IMR-90 (cell line): ENCODE measurements around the gene RND3. TPM values are rescaled to one million over a fixed set of nuclear protein-coding genes. Genes with fewer than 3 reads are reported as not detected.

Source experiments
- ATAC-seq: fragments of 200-7000 bp; cut with Tn5 transposase; 2 replicates; pipeline ENCODE4 v1.9.1; 2020; ENCODE audit warnings: low read depth, mild to moderate bottlenecking, moderate library complexity
- BruUV-seq: library from RNA; stranded (reverse); fragments of 400-500 nt; replicated peaks from 2 replicates; lab custom pipeline; 2021; lab: Mats Ljungman, UMichigan
- CTCF ChIA-PET: fragments of 300-600 bp; formaldehyde crosslinking; extraction: SDS; loops from one replicate; lab custom pipeline; 2021; ENCODE audit warnings: antibody characterized with exemption; lab: Yijun Ruan, JAX
- POLR2A ChIA-PET: fragments of 300-600 bp; sonication (Branson Sonifier 250); formaldehyde crosslinking; loops from one replicate; lab custom pipeline; 2022; ENCODE audit warnings: antibody characterized with exemption; ENCODE audit not compliant: unreplicated experiment; lab: Charles Lee
- DNase-seq: peaks from one replicate; pipeline ENCODE4 v3.0.0; 2013
- H2AFZ ChIP-seq: replicated peaks from 2 replicates; pipeline ENCODE3; 2013; ENCODE audit warnings: low read length, mild to moderate bottlenecking; ENCODE audit not compliant: poor library complexity
- H2AK5ac ChIP-seq: 2 replicates; pipeline ENCODE4 v1.6.1; 2013; ENCODE audit warnings: low read depth, low read length, inconsistent platforms
- H2AK9ac ChIP-seq: replicated peaks from 2 replicates; pipeline ENCODE3; 2013; ENCODE audit warnings: mild to moderate bottlenecking, low read depth, low read length, moderate library complexity; ENCODE audit not compliant: poor library complexity
- H2BK120ac ChIP-seq: 2 replicates; pipeline ENCODE4 v1.6.1; 2013; ENCODE audit warnings: low read depth, low read length, inconsistent platforms
- H2BK15ac ChIP-seq: 3 replicates; pipeline ENCODE4 v1.6.1; 2013; ENCODE audit warnings: low read depth, low read length, inconsistent platforms
- H2BK20ac ChIP-seq: 2 replicates; pipeline ENCODE4 v1.6.1; 2013; ENCODE audit warnings: low read depth, mild to moderate bottlenecking, inconsistent platforms, low read length, moderate library complexity
- H2BK5ac ChIP-seq: 2 replicates; pipeline ENCODE4 v1.6.1; 2013; ENCODE audit warnings: mild to moderate bottlenecking, low read depth, low read length, inconsistent platforms; ENCODE audit not compliant: poor library complexity, severe bottlenecking
- H3K14ac ChIP-seq: replicated peaks from 2 replicates; pipeline ENCODE4 v1.6.1; 2013; ENCODE audit warnings: low read depth, low read length, inconsistent platforms
- H3K18ac ChIP-seq: 2 replicates; pipeline ENCODE4 v1.6.1; 2013; ENCODE audit warnings: low read depth, low read length, control low read depth
- H3K23ac ChIP-seq: 2 replicates; pipeline ENCODE4 v1.6.1; 2013; ENCODE audit warnings: low read depth, low read length, inconsistent platforms
- H3K27ac ChIP-seq: 2 replicates; pipeline ENCODE4 v1.5.1; 2013; ENCODE audit warnings: mild to moderate bottlenecking, control low read depth, low read length; ENCODE audit not compliant: insufficient read depth
- H3K27me3 ChIP-seq: 2 replicates; pipeline ENCODE4 v1.6.1; 2013; ENCODE audit warnings: low read length; ENCODE audit not compliant: control insufficient read depth, insufficient read depth
- H3K36me3 ChIP-seq: 2 replicates; pipeline ENCODE4 v1.6.1; 2013; ENCODE audit warnings: low read length, mixed read lengths; ENCODE audit not compliant: control insufficient read depth, insufficient read depth
- H3K4ac ChIP-seq: 2 replicates; pipeline ENCODE4 v1.6.1; 2013; ENCODE audit warnings: low read depth, low read length, inconsistent platforms
- H3K4me1 ChIP-seq: 2 replicates; pipeline ENCODE4 v1.6.1; 2013; ENCODE audit warnings: low read length, mixed read lengths; ENCODE audit not compliant: control insufficient read depth, insufficient read depth
- H3K4me2 ChIP-seq: 2 replicates; pipeline ENCODE4 v1.6.1; 2013; ENCODE audit warnings: low read depth, mild to moderate bottlenecking, control low read depth, low read length, moderate library complexity
- H3K4me3 ChIP-seq: 2 replicates; pipeline ENCODE4 v1.5.1; 2013; ENCODE audit warnings: low read depth, mild to moderate bottlenecking, control low read depth, low read length, moderate library complexity; ENCODE audit not compliant: insufficient read depth
- H3K56ac ChIP-seq: 2 replicates; pipeline ENCODE4 v1.6.1; 2013; ENCODE audit warnings: low read length, inconsistent platforms; ENCODE audit not compliant: insufficient read depth; ENCODE audit errors: extremely low read depth
- H3K79me1 ChIP-seq, 2 experiments: 2 replicates each; pipeline ENCODE4 v1.6.1; 2013; ENCODE audit warnings: low read length in 2 of 2, inconsistent platforms in 1 of 2, low read depth in 1 of 2
- H3K9ac ChIP-seq: 2 replicates; pipeline ENCODE4 v1.6.1; 2013; ENCODE audit warnings: low read depth, low read length, control low read depth
- H3K9me1 ChIP-seq: 2 replicates; pipeline ENCODE4 v1.6.1; 2013; ENCODE audit warnings: low read length, inconsistent platforms; ENCODE audit not compliant: insufficient read depth
- H3K9me3 ChIP-seq: 2 replicates; pipeline ENCODE4 v1.6.1; 2013; ENCODE audit warnings: low read length; ENCODE audit not compliant: control insufficient read depth, insufficient read depth
- H4K20me1 ChIP-seq: 2 replicates; pipeline ENCODE4 v1.6.1; 2013; ENCODE audit warnings: low read length, inconsistent platforms; ENCODE audit not compliant: insufficient read depth
- H4K5ac ChIP-seq: 2 replicates; pipeline ENCODE4 v1.6.1; 2013; ENCODE audit warnings: mild to moderate bottlenecking, low read depth, low read length, control low read depth
- H4K8ac ChIP-seq, 2 experiments: 2 replicates each; pipeline ENCODE4 v1.6.1; 2013; ENCODE audit warnings: low read depth in 2 of 2, low read length in 2 of 2, control low read depth in 1 of 2, inconsistent platforms in 1 of 2
- H4K91ac ChIP-seq: 2 replicates; pipeline ENCODE4 v1.6.1; 2013; ENCODE audit warnings: low read depth, low read length, inconsistent platforms; ENCODE audit not compliant: insufficient read depth
- BHLHE40 ChIP-seq: fragments of 150-350 bp; IDR thresholded peaks from 2 replicates; pipeline ENCODE4 v1.6.1; 2016; ENCODE audit warnings: mild to moderate bottlenecking, low read depth, low read length
- CEBPB ChIP-seq: IDR thresholded peaks from 2 replicates; pipeline ENCODE4 v1.6.1; 2012; ENCODE audit warnings: low read depth, low read length, improper control_type of control experiment
- CHD1 ChIP-seq: IDR thresholded peaks from 2 replicates; pipeline ENCODE4 v1.6.1; 2012; ENCODE audit warnings: low read depth, low read length, improper control_type of control experiment
- CTCF ChIP-seq: conservative IDR thresholded peaks from 2 replicates; pipeline ENCODE4 v1.5.1; 2012; ENCODE audit warnings: mild to moderate bottlenecking, low read depth, low read length, improper control_type of control experiment
- ELK1 ChIP-seq: fragments of 150-350 bp; IDR thresholded peaks from 2 replicates; pipeline ENCODE4 v1.6.1; 2016; ENCODE audit warnings: low read depth, mild to moderate bottlenecking, low read length, moderate library complexity, borderline replicate concordance
- FOS ChIP-seq: fragments of 150-350 bp; IDR thresholded peaks from 2 replicates; pipeline ENCODE4 v1.6.1; 2016; ENCODE audit warnings: low read depth, low read length
- MAFK ChIP-seq: IDR thresholded peaks from 2 replicates; pipeline ENCODE4 v1.6.1; 2012; ENCODE audit warnings: low read depth, low read length, improper control_type of control experiment
- MAZ ChIP-seq: IDR thresholded peaks from 2 replicates; pipeline ENCODE4 v1.6.1; 2012; ENCODE audit warnings: low read depth, mild to moderate bottlenecking, low read length, improper control_type of control experiment, moderate library complexity, borderline replicate concordance
- MXI1 ChIP-seq: IDR thresholded peaks from 2 replicates; pipeline ENCODE4 v1.6.1; 2012; ENCODE audit warnings: low read depth, mild to moderate bottlenecking, low read length, moderate library complexity, borderline replicate concordance
- NFE2L2 ChIP-seq: fragments of 150-350 bp; IDR thresholded peaks from 2 replicates; pipeline ENCODE4 v1.6.1; 2016; ENCODE audit warnings: low read depth, mild to moderate bottlenecking, low read length
- POLR2A ChIP-seq: IDR thresholded peaks from 2 replicates; pipeline ENCODE4 v1.6.1; 2012; ENCODE audit warnings: mild to moderate bottlenecking, low read depth, low read length
- RAD21 ChIP-seq: IDR thresholded peaks from 2 replicates; pipeline ENCODE4 v1.6.1; 2012; ENCODE audit warnings: low read length, improper control_type of control experiment
- RCOR1 ChIP-seq: IDR thresholded peaks from 2 replicates; pipeline ENCODE4 v1.6.1; 2012; ENCODE audit warnings: mild to moderate bottlenecking, low read length, improper control_type of control experiment; ENCODE audit not compliant: insufficient replicate concordance
- RFX5 ChIP-seq: IDR thresholded peaks from 2 replicates; pipeline ENCODE4 v1.8.0; 2012; ENCODE audit warnings: low read depth, mild to moderate bottlenecking, low read length, moderate library complexity
- SMC3 ChIP-seq: fragments of 150-350 bp; IDR thresholded peaks from 2 replicates; pipeline ENCODE4 v1.6.1; 2016; ENCODE audit warnings: low read depth, mild to moderate bottlenecking, antibody characterized with exemption, low read length, moderate library complexity
- USF2 ChIP-seq: fragments of 150-350 bp; IDR thresholded peaks from 2 replicates; pipeline ENCODE4 v1.6.1; 2017; ENCODE audit warnings: mild to moderate bottlenecking, antibody characterized with exemption, low read length, low read depth
- WGBS, 2 experiments: methylation state at CpG; one replicate each; pipeline versions ENCODE4 v1.1.5 to v1.1.7; 2013; ENCODE audit warnings: missing lambda C conversion rate in 2 of 2; ENCODE audit not compliant: insufficient read length in 1 of 2; ENCODE audit errors: extremely low coverage in 2 of 2; 5-methylcytosine and 5-hydroxymethylcytosine counted together
- dilution Hi-C: fragments of 300-500 bp; cut with HindIII; formaldehyde crosslinking; loops from one replicate; pipeline ENCODE4 v1.14.3; 2018; ENCODE audit warnings: low sequenced_read_pairs; ENCODE audit not compliant: unreplicated experiment
- in situ Hi-C: fragments of 300-500 bp; cut with MboI; formaldehyde crosslinking; loops from 3 replicates; pipeline ENCODE4 v1.14.3; 2019; ENCODE audit warnings: low sequenced_read_pairs, inconsistent platforms, mixed read lengths
- intact Hi-C: fragments of 100-400 bp; cut with micrococcal nuclease; formaldehyde crosslinking; loops from 2 replicates; pipeline ENCODE4 v1.10.0; 2022
- polyA plus RNA-seq, 3 experiments: library from polyadenylated mRNA; depleted of rRNA; stranded (reverse); fragments of >200 nt; gene quantifications; 2 replicates each; pipeline ENCODE4 v1.2.3, GENCODE V29; 2012; ENCODE audit warnings: low replicate concordance in 1 of 3
- total RNA-seq: library from RNA; depleted of rRNA; stranded (reverse); fragments of >200 nt; gene quantifications from 2 replicates; pipeline ENCODE4 v1.2.3, GENCODE V29; 2012

The RND3 gene
- total and polyA plus RNA-seq, 2 of the 4 experiments (the other 2 are of a cell fraction): 111 to 449 TPM

- DNase-seq: peak; percentile 20
- in situ Hi-C loops: loop anchor here (5.0 to 25.0 kb wide), 3 partner anchors 336 to 876 kb away; no protein-coding TSS in a partner anchor
Observed at GRCh38 chr2:150473767-150474166, 13.7 kb downstream of the RND3 start.

More at GRCh38 chr2:150473767-150474166, 13.7 kb downstream of the RND3 start:
- Histone ChIP-seq H2BK5ac (peak overlapping the region; percentile 90), H3K79me1 (peaks cover 6 to 51% of the 10 kb centered on the region in 2 experiments; a peak in 3 of 4 replicates), H4K20me1 (peaks cover 99% of the 10 kb centered on the region), H2AK9ac (peak overlapping the region; percentile 11), H3K56ac (no peak overlapping the region), H2AFZ (peak overlapping the region; percentile 2), H4K5ac (0 out of 2 replicates have a peak overlapping the region, but pooled peaks have one; percentile 30), H3K4me1 (peaks cover 16% of the 10 kb centered on the region), H3K9me3 (no peaks in the 10 kb centered on the region), H4K8ac (peak overlapping the region in 1 of 2 experiments; percentile 78; a peak in 2 of 4 replicates), H3K23ac (peak overlapping the region; percentile 86), H3K9ac (peak overlapping the region; percentile 65), H4K91ac (no peak overlapping the region), H3K27ac (peak overlapping the region; percentile 90), H3K36me3 (peaks cover 63% of the 10 kb centered on the region), H2BK120ac (peak overlapping the region; percentile 45; the same call in 1 of the 2 replicates), H3K9me1 (peaks cover 24% of the 10 kb centered on the region), H3K14ac (peak overlapping the region; percentile 74), H2BK20ac (peak overlapping the region; percentile 41; the same call in 1 of the 2 replicates), H2AK5ac (peak overlapping the region; percentile 3; the same call in 1 of the 2 replicates), H2BK15ac (no peak overlapping the region), H3K4me2 (peak overlapping the region; percentile 22), H3K4ac (peak overlapping the region; percentile 81), H3K18ac (no peak overlapping the region), H3K4me3 (no peak overlapping the region), H3K27me3 (no peaks in the 10 kb centered on the region)
- intact Hi-C loops: no loop called here
- WGBS, 2 experiments: no CpG with 5 or more reads among the region's 3 CpGs
- no peak for ATAC-seq
- POLR2A ChIA-PET: interaction anchor here (1.3 kb wide), 1 partner anchor 11 kb away, joined by 6 read pairs; no protein-coding TSS in a partner anchor
- dilution Hi-C loops: no loop called here
- no TSS peak for BruUV-seq
- CTCF ChIA-PET: interaction anchor here (0.5 kb wide), 1 partner anchor 244 kb away, joined by 3 read pairs; no protein-coding TSS in a partner anchor
- TF ChIP-seq CEBPB: no peak
- no peak for TF ChIP-seq MXI1
- TF ChIP-seq NFE2L2: no peak
- no peak for TF ChIP-seq CHD1
- TF ChIP-seq USF2: no peak
- TF ChIP-seq CTCF: no peak
- TF ChIP-seq SMC3: no peak
- no peak for TF ChIP-seq POLR2A
- no peak for TF ChIP-seq ELK1
- no peak for TF ChIP-seq MAZ
- no peak for TF ChIP-seq MAFK
- no peak for TF ChIP-seq RCOR1
- no peak for TF ChIP-seq BHLHE40
- TF ChIP-seq RAD21: no peak
- TF ChIP-seq RFX5: no peak
- no peak for TF ChIP-seq FOS
